Ureter (tissue), 1 donor: Measurements from ENCODE around the gene AP2A1. TPM values are rescaled to one million over a fixed set of nuclear protein-coding genes. Genes with fewer than 3 reads are reported as not detected.
A peak's percentile ranks its signal among the peaks of the same experiment; 100 is the strongest.

Experiments used
- DNase-seq: peaks from one replicate; pipeline ENCODE4 v3.0.0-alpha.2; 2020; ENCODE audit warnings: low spot score
- total RNA-seq: library from RNA; stranded (reverse); gene quantifications from one replicate; pipeline ENCODE4 v1.2.4, GENCODE V29; 2023
- donor health status: DM: yes; HTN: yes; CAD: no.

AP2A1 gene
- total RNA-seq, 1 donor from 2014 or later: 66.6 TPM

GRCh38 chr19:49838885-49839588, 72.2 kb downstream of the AP2A1 start:
- DNase-seq: no peak

- no peak for DNase-seq
Measured at GRCh38 chr19:49839713-49840112, 72.9 kb downstream of the AP2A1 start.

GRCh38 chr19:49840321-49840720, 73.5 kb downstream of the AP2A1 start:
- DNase-seq: no peak

- no peak for DNase-seq
Measured at GRCh38 chr19:49840736-49841249, 74.0 kb downstream of the AP2A1 start.

- DNase-seq: no peak
Measured at GRCh38 chr19:49843265-49843664, 76.5 kb downstream of the AP2A1 start.

GRCh38 chr19:49844138-49845095, 77.6 kb downstream of the AP2A1 start:
- DNase-seq: no peak

- DNase-seq: no peak
Measured at GRCh38 chr19:49845414-49845813, 78.6 kb downstream of the AP2A1 start.

- DNase-seq: no peak
Measured at GRCh38 chr19:49846408-49846807, 79.6 kb downstream of the AP2A1 start.

GRCh38 chr19:49847731-49848696, 81.2 kb downstream of the AP2A1 start:
- no peak for DNase-seq

GRCh38 chr19:49848938-49849337, 82.1 kb downstream of the AP2A1 start:
- no peak for DNase-seq

- DNase-seq: no peak
Measured at GRCh38 chr19:49849433-49850220, 82.8 kb downstream of the AP2A1 start.

GRCh38 chr19:49850221-49850486, 83.4 kb downstream of the AP2A1 start:
- no peak for DNase-seq

- DNase-seq: peak; percentile 90
Measured at GRCh38 chr19:49850487-49851342, 83.9 kb downstream of the AP2A1 start, which contains the start of gene PTOV1. PTOV1 (plus strand) TSS chr19:49851159.

GRCh38 chr19:49851456-49852259, 84.9 kb downstream of the AP2A1 start:
- DNase-seq: peak; percentile 60

GRCh38 chr19:49852631-49853126, 85.9 kb downstream of the AP2A1 start:
- no peak for DNase-seq

- no peak for DNase-seq
Measured at GRCh38 chr19:49853852-49854377, 87.1 kb downstream of the AP2A1 start.

- no peak for DNase-seq
Measured at GRCh38 chr19:49854378-49855263, 87.8 kb downstream of the AP2A1 start.
